NCI-H226 (cell line): Measurements from ENCODE around the gene CASP5.
A peak's percentile ranks its signal among the peaks of the same experiment; 100 is the strongest.

Experiments
- DNase-seq: peaks from one replicate; pipeline ENCODE4 v3.0.0-alpha.2; 2015

Gene CASP5

DNA sequence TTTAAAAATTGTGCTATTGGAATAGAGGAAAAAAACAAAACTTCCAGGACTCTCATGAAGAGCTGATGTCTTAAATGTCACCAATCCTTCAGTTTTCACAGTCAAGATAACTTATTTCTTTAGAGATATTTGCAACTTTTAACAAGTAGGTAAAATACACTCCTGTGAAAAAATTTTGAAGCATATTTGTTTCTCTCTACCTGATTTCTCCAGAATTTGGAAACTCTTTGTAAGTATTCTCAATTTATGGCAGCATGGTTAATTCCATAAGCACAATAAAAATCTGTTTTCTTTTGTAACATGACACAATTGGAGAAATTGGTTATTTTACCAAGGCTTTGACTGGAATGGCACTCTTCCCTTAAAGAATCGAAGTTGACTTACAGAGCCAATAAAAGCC is 58.7 kb downstream of the CASP5 start:
- DNase-seq, result no peak

DNA sequence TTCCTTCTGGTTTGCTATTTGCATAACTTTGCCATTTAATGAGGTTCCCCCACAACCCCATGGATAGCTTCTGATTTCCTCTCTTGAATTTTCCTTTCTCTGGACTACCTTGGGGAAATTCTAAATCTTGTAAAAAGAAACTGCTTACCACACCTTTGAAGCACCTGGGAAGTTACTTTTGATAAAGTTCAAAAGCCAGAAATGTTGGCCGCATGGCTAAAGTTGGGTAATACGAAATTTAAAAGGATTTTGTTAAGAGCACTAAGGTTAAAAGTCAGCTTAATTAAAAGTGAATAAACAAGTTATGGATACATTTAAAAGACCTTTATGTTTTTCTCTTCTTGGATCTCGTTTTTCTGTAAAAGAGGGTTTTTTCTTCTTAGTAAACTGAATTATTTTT is 60.1 kb downstream of the CASP5 start:
- no peak for DNase-seq

DNA sequence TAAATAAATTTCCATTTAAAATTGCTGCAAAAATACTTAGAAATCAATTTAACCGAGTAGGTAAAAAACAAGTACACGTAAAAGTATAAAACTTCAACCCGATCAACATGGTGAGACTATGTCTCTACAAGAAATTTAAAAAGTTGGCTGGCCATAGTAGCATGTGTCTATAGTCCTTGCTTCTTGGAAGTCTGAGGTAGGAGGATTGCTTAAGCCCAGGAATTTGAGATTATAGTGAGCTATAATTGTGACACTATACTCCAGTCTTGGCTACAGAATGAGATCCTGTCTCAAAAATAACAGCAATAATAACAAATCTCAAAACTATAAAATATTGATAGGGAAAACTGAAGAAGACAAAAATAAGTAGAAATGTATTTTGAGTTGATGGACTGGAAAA is 65.7 kb downstream of the CASP5 start:
- DNase-seq, result peak; percentile 22

DNA sequence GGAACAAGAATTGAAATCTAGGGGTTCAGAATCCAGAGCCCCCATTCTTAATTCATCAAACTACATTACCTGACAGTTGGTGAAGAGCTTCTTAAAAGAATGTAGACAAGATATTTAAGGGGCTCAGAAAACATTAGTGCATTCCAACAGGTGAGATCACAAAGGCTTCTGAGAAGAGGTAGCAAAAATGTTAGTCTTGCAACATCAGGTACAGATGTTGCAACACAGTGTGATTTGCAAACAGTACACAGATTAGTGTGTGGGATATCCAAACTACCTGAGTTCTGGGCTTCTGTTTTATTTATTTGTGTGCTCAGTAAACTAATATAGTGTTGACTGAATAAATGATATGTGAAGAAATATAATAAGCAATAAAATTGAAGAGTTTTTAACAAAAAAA is 66.4 kb downstream of the CASP5 start:
- DNase-seq, result peak; percentile 39

GRCh38 chr11:104946907-104947306 is 76.1 kb downstream of the CASP5 start:
- peak; percentile 35 for DNase-seq
